B cell (primary cell): Measurements from ENCODE around the gene PDK1.
"Not testable (repeated sequence)": the region's sequence is repeated elsewhere in the genome, so short reads cannot be mapped to it uniquely, and the experiment has no call there.

Experiments used
- EZH2 ChIP-seq: IDR thresholded peaks from 2 replicates; pipeline ENCODE4 v1.6.1; 2012; ENCODE audit warnings: borderline replicate concordance, low read depth, mild to moderate bottlenecking, moderate library complexity, low read length; ENCODE audit not compliant: insufficient read depth, poor library complexity, severe bottlenecking
- TF ChIP-seq, protein P1 (sequence below): fragments of 200-600 bp; IDR thresholded peaks from one replicate; pipeline ENCODE4 v1.8.0; 2022; ENCODE audit warnings: antibody characterized with exemption, mild to moderate bottlenecking

DNA sequence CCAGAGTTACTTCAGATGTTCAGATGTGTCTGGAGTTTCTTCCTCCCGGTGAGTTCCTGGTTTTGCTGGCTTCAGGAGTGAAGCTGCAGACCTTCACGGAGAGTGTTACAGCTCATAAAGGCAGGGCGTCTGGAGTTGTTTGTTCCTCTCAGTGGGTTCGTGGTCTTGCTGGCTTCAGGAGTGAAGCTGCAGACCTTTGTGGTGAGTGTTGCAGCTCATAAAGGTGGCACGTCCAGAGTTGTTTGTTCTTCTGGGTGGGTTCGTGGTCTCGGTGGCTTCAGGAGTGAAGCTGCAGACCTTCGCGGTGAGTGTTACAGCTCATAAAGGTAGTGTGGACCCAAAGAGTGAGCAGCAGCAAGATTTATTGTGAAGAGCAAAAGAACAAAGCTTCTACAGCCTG is 31.3 kb downstream of the PDK1 start:
- TF ChIP-seq, protein P1, sequence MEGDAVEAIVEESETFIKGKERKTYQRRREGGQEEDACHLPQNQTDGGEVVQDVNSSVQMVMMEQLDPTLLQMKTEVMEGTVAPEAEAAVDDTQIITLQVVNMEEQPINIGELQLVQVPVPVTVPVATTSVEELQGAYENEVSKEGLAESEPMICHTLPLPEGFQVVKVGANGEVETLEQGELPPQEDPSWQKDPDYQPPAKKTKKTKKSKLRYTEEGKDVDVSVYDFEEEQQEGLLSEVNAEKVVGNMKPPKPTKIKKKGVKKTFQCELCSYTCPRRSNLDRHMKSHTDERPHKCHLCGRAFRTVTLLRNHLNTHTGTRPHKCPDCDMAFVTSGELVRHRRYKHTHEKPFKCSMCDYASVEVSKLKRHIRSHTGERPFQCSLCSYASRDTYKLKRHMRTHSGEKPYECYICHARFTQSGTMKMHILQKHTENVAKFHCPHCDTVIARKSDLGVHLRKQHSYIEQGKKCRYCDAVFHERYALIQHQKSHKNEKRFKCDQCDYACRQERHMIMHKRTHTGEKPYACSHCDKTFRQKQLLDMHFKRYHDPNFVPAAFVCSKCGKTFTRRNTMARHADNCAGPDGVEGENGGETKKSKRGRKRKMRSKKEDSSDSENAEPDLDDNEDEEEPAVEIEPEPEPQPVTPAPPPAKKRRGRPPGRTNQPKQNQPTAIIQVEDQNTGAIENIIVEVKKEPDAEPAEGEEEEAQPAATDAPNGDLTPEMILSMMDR: not testable (repeated sequence)
- TF ChIP-seq EZH2: not testable (repeated sequence)
